GM12874 (cell line): ENCODE measurements around the gene MAP4.

Experiments
- CTCF ChIP-seq: IDR thresholded peaks from 2 replicates; pipeline ENCODE4 v1.5.1; 2011; ENCODE audit warnings: low read depth, mild to moderate bottlenecking, control low read depth, low read length, moderate library complexity; ENCODE audit not compliant: insufficient read depth

The MAP4 gene

GRCh38 chr3:47841786-47842349 is 174.3 kb downstream of the MAP4 start:
- no peak for TF ChIP-seq CTCF

GRCh38 chr3:47838503-47838902 is 177.7 kb downstream of the MAP4 start:
- TF ChIP-seq CTCF: no peak

- TF ChIP-seq CTCF: no peak
These were observed 179.2 kb downstream of the MAP4 start for GRCh38 chr3:47836986-47837385.

- TF ChIP-seq CTCF: no peak
These were observed 190.6 kb downstream of the MAP4 start for GRCh38 chr3:47825590-47825989.

- TF ChIP-seq CTCF: peak; percentile 94
These were observed 191.4 kb downstream of the MAP4 start for GRCh38 chr3:47824541-47825473.

GRCh38 chr3:47817609-47818008 is 198.6 kb downstream of the MAP4 start:
- no peak for TF ChIP-seq CTCF

GRCh38 chr3:47813551-47814177 is 202.6 kb downstream of the MAP4 start:
- TF ChIP-seq CTCF: no peak
